IMR-90 (cell line): ENCODE results near the gene PAX2. TPM values are rescaled to one million over a fixed set of nuclear protein-coding genes. Genes with fewer than 3 reads are reported as not detected.

ENCODE experiments used
- ATAC-seq: fragments of 200-7000 bp; cut with Tn5 transposase; 2 replicates; pipeline ENCODE4 v1.9.1; 2020; ENCODE audit warnings: low read depth, mild to moderate bottlenecking, moderate library complexity
- BruUV-seq: library from RNA; stranded (reverse); fragments of 400-500 nt; replicated peaks from 2 replicates; lab custom pipeline; 2021; lab: Mats Ljungman, UMichigan
- CTCF ChIA-PET: fragments of 300-600 bp; formaldehyde crosslinking; extraction: SDS; loops from one replicate; lab custom pipeline; 2021; ENCODE audit warnings: antibody characterized with exemption; lab: Yijun Ruan, JAX
- POLR2A ChIA-PET: fragments of 300-600 bp; sonication (Branson Sonifier 250); formaldehyde crosslinking; loops from one replicate; lab custom pipeline; 2022; ENCODE audit warnings: antibody characterized with exemption; ENCODE audit not compliant: unreplicated experiment; lab: Charles Lee
- DNase-seq: peaks from one replicate; pipeline ENCODE4 v3.0.0; 2013
- H2AFZ ChIP-seq: replicated peaks from 2 replicates; pipeline ENCODE3; 2013; ENCODE audit warnings: low read length, mild to moderate bottlenecking; ENCODE audit not compliant: poor library complexity
- H2AK5ac ChIP-seq: 2 replicates; pipeline ENCODE4 v1.6.1; 2013; ENCODE audit warnings: low read depth, low read length, inconsistent platforms
- H2AK9ac ChIP-seq: replicated peaks from 2 replicates; pipeline ENCODE3; 2013; ENCODE audit warnings: mild to moderate bottlenecking, low read depth, low read length, moderate library complexity; ENCODE audit not compliant: poor library complexity
- H2BK120ac ChIP-seq: 2 replicates; pipeline ENCODE4 v1.6.1; 2013; ENCODE audit warnings: low read depth, low read length, inconsistent platforms
- H2BK15ac ChIP-seq: 3 replicates; pipeline ENCODE4 v1.6.1; 2013; ENCODE audit warnings: low read depth, low read length, inconsistent platforms
- H2BK20ac ChIP-seq: 2 replicates; pipeline ENCODE4 v1.6.1; 2013; ENCODE audit warnings: low read depth, mild to moderate bottlenecking, inconsistent platforms, low read length, moderate library complexity
- H2BK5ac ChIP-seq: 2 replicates; pipeline ENCODE4 v1.6.1; 2013; ENCODE audit warnings: mild to moderate bottlenecking, low read depth, low read length, inconsistent platforms; ENCODE audit not compliant: poor library complexity, severe bottlenecking
- H3K14ac ChIP-seq: replicated peaks from 2 replicates; pipeline ENCODE4 v1.6.1; 2013; ENCODE audit warnings: low read depth, low read length, inconsistent platforms
- H3K18ac ChIP-seq: 2 replicates; pipeline ENCODE4 v1.6.1; 2013; ENCODE audit warnings: low read depth, low read length, control low read depth
- H3K23ac ChIP-seq: 2 replicates; pipeline ENCODE4 v1.6.1; 2013; ENCODE audit warnings: low read depth, low read length, inconsistent platforms
- H3K27ac ChIP-seq: 2 replicates; pipeline ENCODE4 v1.5.1; 2013; ENCODE audit warnings: mild to moderate bottlenecking, control low read depth, low read length; ENCODE audit not compliant: insufficient read depth
- H3K27me3 ChIP-seq: 2 replicates; pipeline ENCODE4 v1.6.1; 2013; ENCODE audit warnings: low read length; ENCODE audit not compliant: control insufficient read depth, insufficient read depth
- H3K36me3 ChIP-seq: 2 replicates; pipeline ENCODE4 v1.6.1; 2013; ENCODE audit warnings: low read length, mixed read lengths; ENCODE audit not compliant: control insufficient read depth, insufficient read depth
- H3K4ac ChIP-seq: 2 replicates; pipeline ENCODE4 v1.6.1; 2013; ENCODE audit warnings: low read depth, low read length, inconsistent platforms
- H3K4me1 ChIP-seq: 2 replicates; pipeline ENCODE4 v1.6.1; 2013; ENCODE audit warnings: low read length, mixed read lengths; ENCODE audit not compliant: control insufficient read depth, insufficient read depth
- H3K4me2 ChIP-seq: 2 replicates; pipeline ENCODE4 v1.6.1; 2013; ENCODE audit warnings: low read depth, mild to moderate bottlenecking, control low read depth, low read length, moderate library complexity
- H3K4me3 ChIP-seq: 2 replicates; pipeline ENCODE4 v1.5.1; 2013; ENCODE audit warnings: low read depth, mild to moderate bottlenecking, control low read depth, low read length, moderate library complexity; ENCODE audit not compliant: insufficient read depth
- H3K56ac ChIP-seq: 2 replicates; pipeline ENCODE4 v1.6.1; 2013; ENCODE audit warnings: low read length, inconsistent platforms; ENCODE audit not compliant: insufficient read depth; ENCODE audit errors: extremely low read depth
- H3K79me1 ChIP-seq, 2 experiments: 2 replicates each; pipeline ENCODE4 v1.6.1; 2013; ENCODE audit warnings: low read length in 2 of 2, inconsistent platforms in 1 of 2, low read depth in 1 of 2
- H3K9ac ChIP-seq: 2 replicates; pipeline ENCODE4 v1.6.1; 2013; ENCODE audit warnings: low read depth, low read length, control low read depth
- H3K9me1 ChIP-seq: 2 replicates; pipeline ENCODE4 v1.6.1; 2013; ENCODE audit warnings: low read length, inconsistent platforms; ENCODE audit not compliant: insufficient read depth
- H3K9me3 ChIP-seq: 2 replicates; pipeline ENCODE4 v1.6.1; 2013; ENCODE audit warnings: low read length; ENCODE audit not compliant: control insufficient read depth, insufficient read depth
- H4K20me1 ChIP-seq: 2 replicates; pipeline ENCODE4 v1.6.1; 2013; ENCODE audit warnings: low read length, inconsistent platforms; ENCODE audit not compliant: insufficient read depth
- H4K5ac ChIP-seq: 2 replicates; pipeline ENCODE4 v1.6.1; 2013; ENCODE audit warnings: mild to moderate bottlenecking, low read depth, low read length, control low read depth
- H4K8ac ChIP-seq, 2 experiments: 2 replicates each; pipeline ENCODE4 v1.6.1; 2013; ENCODE audit warnings: low read depth in 2 of 2, low read length in 2 of 2, control low read depth in 1 of 2, inconsistent platforms in 1 of 2
- H4K91ac ChIP-seq: 2 replicates; pipeline ENCODE4 v1.6.1; 2013; ENCODE audit warnings: low read depth, low read length, inconsistent platforms; ENCODE audit not compliant: insufficient read depth
- BHLHE40 ChIP-seq: fragments of 150-350 bp; IDR thresholded peaks from 2 replicates; pipeline ENCODE4 v1.6.1; 2016; ENCODE audit warnings: mild to moderate bottlenecking, low read depth, low read length
- RAD21 ChIP-seq: IDR thresholded peaks from 2 replicates; pipeline ENCODE4 v1.6.1; 2012; ENCODE audit warnings: low read length, improper control_type of control experiment
- RCOR1 ChIP-seq: IDR thresholded peaks from 2 replicates; pipeline ENCODE4 v1.6.1; 2012; ENCODE audit warnings: mild to moderate bottlenecking, low read length, improper control_type of control experiment; ENCODE audit not compliant: insufficient replicate concordance
- WGBS, 2 experiments: methylation state at CpG; one replicate each; pipeline versions ENCODE4 v1.1.5 to v1.1.7; 2013; ENCODE audit warnings: missing lambda C conversion rate in 2 of 2; ENCODE audit not compliant: insufficient read length in 1 of 2; ENCODE audit errors: extremely low coverage in 2 of 2; 5-methylcytosine and 5-hydroxymethylcytosine counted together
- dilution Hi-C: fragments of 300-500 bp; cut with HindIII; formaldehyde crosslinking; loops from one replicate; pipeline ENCODE4 v1.14.3; 2018; ENCODE audit warnings: low sequenced_read_pairs; ENCODE audit not compliant: unreplicated experiment
- in situ Hi-C: fragments of 300-500 bp; cut with MboI; formaldehyde crosslinking; loops from 3 replicates; pipeline ENCODE4 v1.14.3; 2019; ENCODE audit warnings: low sequenced_read_pairs, inconsistent platforms, mixed read lengths
- intact Hi-C: fragments of 100-400 bp; cut with micrococcal nuclease; formaldehyde crosslinking; loops from 2 replicates; pipeline ENCODE4 v1.10.0; 2022
- polyA plus RNA-seq, 3 experiments: library from polyadenylated mRNA; depleted of rRNA; stranded (reverse); fragments of >200 nt; gene quantifications; 2 replicates each; pipeline ENCODE4 v1.2.3, GENCODE V29; 2012; ENCODE audit warnings: low replicate concordance in 1 of 3
- total RNA-seq: library from RNA; depleted of rRNA; stranded (reverse); fragments of >200 nt; gene quantifications from 2 replicates; pipeline ENCODE4 v1.2.3, GENCODE V29; 2012

The PAX2 gene
- total and polyA plus RNA-seq, 2 of the 4 experiments (the other 2 are of a cell fraction): not detected

- Histone ChIP-seq H4K20me1 (no peaks in the 10 kb centered on the region), H3K27ac (no peak overlapping the region), H4K8ac (no peak overlapping the region), H3K4me1 (no peaks in the 10 kb centered on the region), H2BK5ac (no peak overlapping the region), H2BK120ac (no peak overlapping the region), H3K56ac (no peak overlapping the region), H3K4me2 (no peak overlapping the region), H3K27me3 (peaks cover 14% of the 10 kb centered on the region), H3K23ac (no peak overlapping the region), H3K9me1 (no peaks in the 10 kb centered on the region), H3K14ac (no peak overlapping the region), H2BK20ac (no peak overlapping the region), H2BK15ac (no peak overlapping the region), H3K9me3 (no peaks in the 10 kb centered on the region), H2AFZ (no peak overlapping the region), H3K4me3 (no peak overlapping the region), H3K4ac (no peak overlapping the region), H2AK5ac (no peak overlapping the region), H3K9ac (no peak overlapping the region), H2AK9ac (no peak overlapping the region), H4K91ac (no peak overlapping the region), H3K79me1 (no peaks in the 10 kb centered on the region), H3K18ac (no peak overlapping the region), H4K5ac (no peak overlapping the region), H3K36me3 (no peaks in the 10 kb centered on the region)
- BruUV-seq: no TSS peak
- in situ Hi-C loops: no loop called here
- dilution Hi-C loops: no loop called here
- ATAC-seq: no peak
- no CpG with 5 or more reads among the region's 2 CpGs for WGBS, 2 experiments
- ChIA-PET CTCF (interaction anchor here (0.6 kb wide), 1 partner anchor 57 kb away, joined by 3 read pairs; no protein-coding TSS in a partner anchor), POLR2A (no interaction called here)
- TF ChIP-seq RCOR1 (no peak), BHLHE40 (no peak), RAD21 (no peak)
- no peak for DNase-seq
- intact Hi-C loops: no loop called here
Measured at GRCh38 chr10:100769481-100769880, 24.1 kb downstream of the PAX2 start.
